Left renal cortex interstitium (tissue), 4 donors: ENCODE measurements around the gene PITPNM2. TPM values are rescaled to one million over a fixed set of nuclear protein-coding genes. Genes with fewer than 3 reads are reported as not detected.

Experiments
- DNase-seq, 4 donors: peaks; one replicate each; pipeline ENCODE4 v3.0.0-alpha.2; 2013; ENCODE audit warnings: low read depth in 4 of 4, low spot score in 2 of 4, missing footprints in 1 of 4
- polyA plus RNA-seq, 4 donors: library from polyadenylated mRNA; unstranded; fragments of 120-200 nt; gene quantifications; one replicate each; pipeline ENCODE4 v1.2.1, GENCODE V29; 2013; ENCODE audit not compliant: insufficient read length in 4 of 4

The PITPNM2 gene
- 1 to 10 TPM; 5.2 to 9.8 (median 7.1) TPM for polyA plus RNA-seq

GRCh38 chr12:123150744-123151456, at the start of gene PITPNM2:
Gene PITPNM2, minus strand, starts transcription at chr12:123151090. Its CDS starts 116,500 bp downstream, at chr12:123034590.
- no peak for DNase-seq

GRCh38 chr12:123200414-123200813, 49.5 kb upstream of the PITPNM2 start:
- no peak for DNase-seq

DNA sequence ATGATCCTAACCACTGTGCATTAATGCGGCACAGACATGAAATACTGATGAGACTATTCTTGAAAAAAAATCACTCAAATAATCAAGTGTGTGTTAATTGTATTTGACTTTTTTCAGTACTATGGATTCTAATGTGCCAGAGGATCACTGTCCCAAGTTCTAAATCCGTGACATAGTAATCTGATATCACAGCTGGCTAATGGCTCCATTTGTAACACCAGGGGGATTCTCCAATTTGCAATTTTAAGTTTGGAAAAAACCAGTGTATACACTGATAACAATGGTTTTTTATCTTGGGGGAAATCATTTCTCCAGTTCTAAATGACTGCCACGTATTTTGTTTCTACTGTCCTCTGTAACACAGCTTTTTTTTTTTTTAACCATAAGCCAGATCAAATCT, 49.0 kb upstream of the PITPNM2 start:
- no peak for DNase-seq

GRCh38 chr12:123187637-123188036, 36.7 kb upstream of the PITPNM2 start:
- DNase-seq = no peak

GRCh38 chr12:123180171-123180570, 29.3 kb upstream of the PITPNM2 start:
- DNase-seq = no peak

GRCh38 chr12:123171967-123172366, 21.1 kb upstream of the PITPNM2 start:
- no peak for DNase-seq

DNA sequence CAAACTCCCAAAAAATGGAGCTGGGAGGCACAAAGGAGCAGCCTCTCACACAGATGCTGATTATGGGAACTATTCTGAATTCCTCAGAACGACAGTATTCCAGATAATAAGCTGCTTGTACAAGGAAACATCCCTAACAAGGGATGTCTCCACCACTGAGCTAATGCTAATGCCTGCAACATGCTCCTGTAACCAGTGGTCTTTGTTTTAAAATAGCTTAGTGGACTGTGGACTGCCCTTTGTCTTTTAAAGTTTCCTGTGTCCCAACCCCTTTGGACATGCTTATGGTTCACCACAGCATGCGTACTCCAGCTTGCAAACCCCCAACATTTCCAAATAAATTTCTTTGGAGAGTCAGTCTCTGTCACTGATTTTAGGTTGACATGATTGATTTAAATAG, 16.4 kb upstream of the PITPNM2 start:
- no peak for DNase-seq

- no peak for DNase-seq
These were observed 14.6 kb upstream of the PITPNM2 start for GRCh38 chr12:123165537-123165936.

- no peak for DNase-seq
These were observed 13.9 kb upstream of the PITPNM2 start for GRCh38 chr12:123164710-123165261.

- DNase-seq = no peak
These were observed 13.3 kb upstream of the PITPNM2 start for GRCh38 chr12:123164222-123164621.

DNA sequence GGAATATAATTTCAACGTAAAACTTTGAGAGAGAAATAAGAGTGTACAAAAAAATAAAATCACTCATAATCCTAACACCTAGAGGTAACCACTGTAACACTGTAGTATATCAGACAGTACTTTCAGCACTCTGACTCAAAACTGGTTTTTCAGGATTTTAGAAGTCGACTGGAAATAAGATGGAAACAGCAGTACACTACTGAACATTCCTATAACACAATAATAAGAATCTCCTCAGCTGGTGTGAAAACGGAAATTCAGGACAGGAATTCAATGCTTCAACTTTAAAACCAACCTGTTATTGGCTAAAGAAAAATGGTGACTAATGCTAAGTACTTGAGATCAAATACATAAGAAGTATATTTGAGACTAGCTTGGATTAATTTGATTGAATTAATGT, 12.3 kb upstream of the PITPNM2 start:
- no peak for DNase-seq

DNA sequence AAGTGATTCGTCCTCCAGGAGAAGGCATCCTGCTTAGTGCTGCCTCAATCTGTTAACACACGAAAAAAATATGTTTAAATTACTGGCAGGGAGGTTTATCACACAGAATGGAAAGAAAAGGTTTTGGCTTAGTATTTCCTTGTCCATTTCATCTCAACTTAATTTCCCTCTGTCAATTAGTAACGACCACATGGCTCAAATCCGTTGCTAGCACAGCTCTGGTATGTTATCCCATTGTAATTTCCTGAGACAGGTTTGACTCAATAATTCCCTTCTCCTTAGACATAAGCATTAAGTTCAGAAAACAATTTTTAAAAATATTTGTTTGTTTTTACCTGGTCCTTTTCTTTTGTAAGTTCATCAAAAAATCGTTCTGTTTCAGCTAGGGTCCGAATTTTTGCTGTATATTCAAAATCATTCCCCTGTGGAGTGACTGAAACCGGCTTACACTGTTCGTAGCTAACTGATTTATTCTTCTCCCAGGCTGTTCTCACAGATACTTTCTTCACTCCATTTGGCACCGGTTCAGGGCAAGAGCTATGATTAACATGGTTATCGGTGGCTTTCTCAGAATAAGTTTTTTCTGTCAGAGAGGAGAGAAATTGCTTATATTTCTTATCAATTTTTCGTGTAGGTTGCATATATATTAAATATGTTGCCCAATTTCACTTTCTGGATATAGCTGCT, 10.1 kb upstream of the PITPNM2 start:
- DNase-seq = no peak

DNA sequence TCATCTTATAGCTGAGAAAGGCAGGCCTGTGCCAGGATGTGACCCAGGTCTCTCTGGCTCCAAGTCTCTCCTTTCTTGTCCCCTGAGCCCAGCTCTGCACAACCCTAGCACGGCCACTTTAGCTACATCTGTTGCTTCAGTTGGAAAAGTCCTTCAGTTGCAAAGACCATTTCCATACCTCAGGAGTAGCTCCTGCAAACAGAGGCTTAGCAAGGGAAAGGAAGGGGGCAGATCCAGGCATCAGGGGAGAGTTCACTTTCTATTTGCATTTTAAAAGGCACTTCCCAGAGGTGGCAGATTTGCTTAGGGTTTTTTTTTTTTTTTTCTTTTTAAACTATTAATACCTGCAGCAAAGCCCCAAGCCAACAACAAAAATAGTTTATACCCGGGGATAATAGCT, 3.0 kb upstream of the PITPNM2 start:
- DNase-seq = no peak

GRCh38 chr12:123152833-123153232, 1.9 kb upstream of the PITPNM2 start:
- no peak for DNase-seq

DNA sequence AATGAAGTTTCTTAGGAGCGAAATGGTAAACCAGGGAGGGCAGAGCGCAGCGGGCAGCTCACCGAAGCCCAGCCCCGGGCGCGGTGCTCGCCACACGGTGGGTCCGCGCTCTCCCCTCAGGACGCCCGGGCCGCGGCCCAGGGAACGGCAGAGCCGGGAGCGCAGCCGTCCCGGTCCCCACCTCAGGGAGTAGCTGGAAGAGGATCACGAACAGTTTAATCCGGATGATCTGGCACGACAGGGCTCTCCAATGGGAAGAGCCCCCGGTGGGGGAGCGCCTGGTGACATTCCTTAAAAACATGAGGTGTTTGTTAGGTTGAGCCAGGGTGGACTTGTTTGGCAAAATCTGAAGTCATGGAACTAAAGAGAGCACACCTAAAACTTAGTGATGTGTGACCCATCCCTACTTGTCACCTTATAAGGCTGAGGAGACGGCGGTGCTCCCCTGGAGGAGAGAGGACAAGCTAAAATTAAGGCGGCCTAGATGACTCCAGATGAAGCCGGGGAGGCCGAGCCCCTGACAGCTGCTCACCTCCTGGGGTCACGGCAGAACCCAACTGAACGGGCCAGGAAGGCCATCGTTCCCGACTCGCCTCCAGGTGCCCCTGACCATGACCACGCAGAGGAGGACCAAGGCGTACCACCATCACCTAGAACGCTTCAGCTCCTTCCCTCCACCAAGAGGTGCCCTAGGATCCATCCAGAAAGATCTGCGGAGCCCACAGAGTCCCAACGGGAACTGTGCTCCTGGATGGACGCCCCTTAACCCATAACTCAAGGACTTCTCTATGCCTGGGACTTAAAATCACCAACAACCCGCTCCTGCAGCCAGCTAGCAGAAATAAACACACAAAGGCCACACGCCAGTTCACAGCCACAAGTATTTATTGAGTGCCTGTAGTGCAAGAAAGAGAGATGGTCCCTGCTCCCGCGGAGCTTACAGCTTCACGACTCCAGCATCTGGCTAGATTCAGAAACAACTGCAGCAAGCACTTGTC, 866 bp upstream of the PITPNM2 start:
- DNase-seq = no peak

- DNase-seq = no peak
These were observed 581 bp downstream of the PITPNM2 start for GRCh38 chr12:123150275-123150743.

DNA sequence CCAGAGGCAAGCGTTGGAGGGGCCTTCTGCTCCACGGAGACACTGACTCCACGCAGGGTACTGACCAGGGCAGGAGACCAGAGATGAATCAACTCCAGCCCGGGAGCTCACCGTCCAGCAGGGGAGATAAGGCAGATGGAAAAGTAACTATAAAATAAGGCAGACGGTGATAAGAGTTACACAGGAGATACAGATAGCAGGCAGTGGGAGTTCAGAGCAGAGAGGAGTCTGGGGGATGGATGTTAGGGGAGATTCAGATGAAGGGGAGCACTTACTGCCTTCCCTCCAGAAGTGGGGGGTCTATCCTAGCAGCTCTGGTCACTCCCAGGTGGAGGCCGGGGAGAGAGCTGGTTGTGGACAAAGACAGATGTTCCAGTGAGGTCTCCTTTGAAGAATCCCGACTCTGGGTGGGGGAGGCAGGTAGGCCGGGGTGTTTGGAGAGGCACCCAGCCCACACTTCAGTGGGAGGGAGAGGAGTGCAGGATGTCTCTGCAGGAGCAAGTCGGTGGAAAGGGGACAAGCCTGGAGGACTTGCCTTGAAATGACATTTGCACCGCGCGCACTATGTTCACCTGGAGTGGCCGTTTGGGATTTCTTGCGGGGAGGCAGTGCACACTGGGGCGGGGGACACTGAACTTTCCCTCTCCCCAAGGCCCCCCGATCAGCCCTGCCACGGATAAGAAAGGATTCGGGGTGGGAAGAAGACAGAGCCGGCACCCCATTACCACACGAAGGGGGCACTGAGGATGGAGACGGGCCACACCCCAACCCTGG, 1.2 kb downstream of the PITPNM2 start:
- DNase-seq = no peak

GRCh38 chr12:123149088-123149487, 1.8 kb downstream of the PITPNM2 start:
- no peak for DNase-seq

DNA sequence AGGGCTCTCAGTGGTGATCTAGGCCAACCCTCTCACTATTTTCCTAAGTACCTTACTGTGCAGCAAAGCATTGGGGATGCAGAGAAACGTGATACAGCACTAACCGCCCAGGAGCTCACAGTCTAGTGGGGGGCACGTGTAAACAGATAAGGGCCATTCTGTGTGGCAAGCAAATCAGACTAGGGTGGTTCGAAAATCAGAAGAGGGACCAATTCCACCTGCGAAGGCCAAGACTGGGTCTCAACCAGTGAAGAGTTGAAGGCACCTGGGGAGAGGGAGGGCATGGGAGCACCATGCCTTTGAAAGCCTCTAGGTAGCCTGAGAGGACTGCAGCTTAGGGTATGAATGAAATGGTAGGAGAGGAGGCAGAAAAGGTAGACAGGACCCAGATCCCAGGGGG, 2.2 kb downstream of the PITPNM2 start:
- no peak for DNase-seq

DNA sequence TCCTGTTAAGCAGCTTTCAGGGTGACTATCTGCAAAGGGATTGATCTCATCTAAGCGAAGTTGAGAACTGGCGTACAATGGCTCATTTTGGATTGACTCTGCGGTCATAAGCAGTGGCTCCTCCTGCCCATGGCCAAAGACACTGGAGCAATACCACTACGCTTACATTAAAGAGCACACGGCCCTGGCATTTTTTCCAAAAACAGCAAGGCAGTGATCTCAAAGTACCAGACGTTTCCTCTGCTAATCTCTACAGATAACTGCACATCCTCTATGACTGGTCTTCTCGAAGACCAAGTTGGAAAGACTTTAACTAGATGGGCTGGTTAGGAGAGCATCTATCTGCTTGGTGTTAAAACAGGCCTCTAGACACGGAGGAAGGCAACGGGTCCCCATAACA, 2.7 kb downstream of the PITPNM2 start:
- no peak for DNase-seq
